HepG2 (cell line): ENCODE results near the gene MKRN2OS. TPM values are rescaled to one million over a fixed set of nuclear protein-coding genes. Genes with fewer than 3 reads are reported as not detected.
A peak's percentile ranks its signal among the peaks of the same experiment; 100 is the strongest.

Experiments
- ATAC-seq: fragments of 200-7000 bp; cut with Tn5 transposase; 3 replicates; pipeline ENCODE4 v1.9.1; 2020; ENCODE audit warnings: mild to moderate bottlenecking, moderate library complexity
- BruUV-seq: library from RNA; stranded (reverse); fragments of 400-500 nt; replicated peaks from 2 replicates; lab custom pipeline; 2021; lab: Mats Ljungman, UMichigan
- CTCF ChIA-PET: fragments of 300-600 bp; formaldehyde crosslinking; extraction: SDS; loops from one replicate; lab custom pipeline; 2021; ENCODE audit warnings: low total read pairs, inconsistent platforms, low intra/inter-chr PET ratio; lab: Yijun Ruan, JAX
- POLR2A ChIA-PET: fragments of 350-600 bp; sonication (Branson Sonifier 250); formaldehyde crosslinking; loops from one replicate; lab custom pipeline; 2020; ENCODE audit warnings: antibody characterized with exemption, inconsistent platforms; lab: Yijun Ruan, JAX
- DNase-seq: peaks from one replicate; pipeline ENCODE4 v3.0.0-alpha.2; 2015; ENCODE audit warnings: low spot score
- FAIRE-seq: peaks from 3 replicates; lab custom pipeline; 2011; peaks lifted over from hg19 to GRCh38; lab: Jason Lieb, UNC
- H2AFZ ChIP-seq: one replicate; pipeline ENCODE4 v1.6.1; 2011; ENCODE audit warnings: low read length, inconsistent platforms
- H3K27ac ChIP-seq: fragments of 300-600 bp; 3 replicates; pipeline ENCODE4 v1.8.0; 2011; ENCODE audit warnings: mixed run types, mild to moderate bottlenecking, mixed read lengths, low read length, inconsistent platforms; ENCODE audit not compliant: insufficient read depth; ENCODE audit errors: extremely low read length
- H3K27me3 ChIP-seq, 2 experiments: fragments of 200-600 bp in 1 of 2; 2 replicates in 1 of 2; 3 replicates in 1 of 2; pipeline versions ENCODE4 v1.6.0 to v1.8.0; 2011; ENCODE audit warnings: low read length in 2 of 2, mild to moderate bottlenecking in 2 of 2, moderate library complexity in 2 of 2, inconsistent platforms in 1 of 2; ENCODE audit not compliant: insufficient read depth in 2 of 2, control insufficient read depth in 1 of 2
- H3K36me3 ChIP-seq, 2 experiments: fragments of 200-600 bp in 1 of 2; replicated peaks in 1 of 2; 2 replicates in 1 of 2; 3 replicates in 1 of 2; pipeline versions ENCODE4 v1.5.1 to v1.8.0; 2011; ENCODE audit warnings: low read length in 2 of 2, inconsistent platforms in 1 of 2; ENCODE audit not compliant: insufficient read depth in 2 of 2, control insufficient read depth in 1 of 2
- H3K4me1 ChIP-seq: 2 replicates; pipeline ENCODE4 v1.5.1; 2012; ENCODE audit warnings: low read length, inconsistent platforms; ENCODE audit not compliant: insufficient read depth
- H3K4me2 ChIP-seq: 2 replicates; pipeline ENCODE4 v1.6.0; 2011; ENCODE audit warnings: low read depth, low read length, inconsistent platforms
- H3K4me3 ChIP-seq, 3 experiments: fragments of 200-600 bp in 1 of 3; sonication (generic), shearing (Covaris generic) in 1 of 3; replicated peaks in 1 of 3; 2 replicates each; pipeline ENCODE4 v1.5.1; 2011 to 2016; ENCODE audit warnings: low read length in 3 of 3, inconsistent platforms in 2 of 3, low read depth in 2 of 3, mild to moderate bottlenecking in 2 of 3, control low read depth in 1 of 3, mixed read lengths in 1 of 3; ENCODE audit not compliant: insufficient read depth in 1 of 3
- H3K79me2 ChIP-seq: one replicate; pipeline ENCODE4 v1.6.1; 2011; ENCODE audit warnings: low read length, inconsistent platforms; ENCODE audit not compliant: insufficient read depth
- H3K9ac ChIP-seq: 2 replicates; pipeline ENCODE4 v1.6.0; 2011; ENCODE audit warnings: mild to moderate bottlenecking, low read depth, low read length, inconsistent platforms; ENCODE audit not compliant: insufficient read depth
- H3K9me3 ChIP-seq: 2 replicates; pipeline ENCODE4 v1.5.1; 2012; ENCODE audit warnings: mild to moderate bottlenecking, low read length
- H4K20me1 ChIP-seq: 2 replicates; pipeline ENCODE4 v1.6.0; 2011; ENCODE audit warnings: inconsistent platforms, mild to moderate bottlenecking, low read length, moderate library complexity; ENCODE audit not compliant: insufficient read depth
- LCORL ChIP-seq, 2 experiments: fragments of 450-650 bp in 1 of 2; sonication (generic) in 1 of 2; formaldehyde crosslinking in 1 of 2; IDR thresholded peaks; 2 replicates each; pipeline versions ENCODE4 v1.5.0 to v1.6.1; 2017 to 2020; ENCODE audit warnings: antibody characterized with exemption in 1 of 2, missing genetic modification reagents in 1 of 2
- MEIS1 ChIP-seq: sonication (generic); formaldehyde crosslinking; IDR thresholded peaks from 2 replicates; pipeline ENCODE4 v1.9.0; 2021; ENCODE audit warnings: mild to moderate bottlenecking, missing genetic modification reagents, moderate library complexity, borderline replicate concordance
- MXD4 ChIP-seq: IDR thresholded peaks from 2 replicates; pipeline ENCODE4 v1.6.1; 2016; ENCODE audit warnings: mild to moderate bottlenecking, missing biosample characterization, missing genetic modification reagents
- NCOA5 ChIP-seq: sonication (generic); formaldehyde crosslinking; IDR thresholded peaks from 2 replicates; pipeline ENCODE4 v1.4.0; 2020; ENCODE audit warnings: missing genetic modification reagents
- REXO4 ChIP-seq: sonication (generic); formaldehyde crosslinking; IDR thresholded peaks from 2 replicates; pipeline ENCODE4 v1.8.0; 2022; ENCODE audit warnings: missing genetic modification reagents, mild to moderate bottlenecking, borderline replicate concordance
- SMARCE1 ChIP-seq: fragments of 450-650 bp; IDR thresholded peaks from 2 replicates; pipeline ENCODE4 v1.6.1; 2017; ENCODE audit warnings: borderline replicate concordance
- TBL1XR1 ChIP-seq: fragments of 150-350 bp; IDR thresholded peaks from 2 replicates; pipeline ENCODE4 v1.6.1; 2014; ENCODE audit warnings: borderline replicate concordance, low read length; ENCODE audit not compliant: partially characterized antibody
- ZNF276 ChIP-seq: sonication (generic); formaldehyde crosslinking; IDR thresholded peaks from 2 replicates; pipeline ENCODE4 v1.4.0; 2020; ENCODE audit warnings: mild to moderate bottlenecking, low read depth, missing genetic modification reagents
- ZNF281 ChIP-seq: sonication (generic); formaldehyde crosslinking; IDR thresholded peaks from 2 replicates; pipeline ENCODE4 v1.4.0; 2020; ENCODE audit warnings: missing genetic modification reagents, borderline replicate concordance
- ZNF335 ChIP-seq: sonication (generic); formaldehyde crosslinking; IDR thresholded peaks from 2 replicates; pipeline ENCODE4 v1.4.0; 2020; ENCODE audit warnings: missing genetic modification reagents
- ZNF75D ChIP-seq: sonication (generic); formaldehyde crosslinking; IDR thresholded peaks from 2 replicates; pipeline ENCODE4 v1.8.1; 2023; ENCODE audit warnings: missing genetic modification reagents, mild to moderate bottlenecking, borderline replicate concordance
- WGBS: methylation state at CpG from one replicate; pipeline ENCODE4 v1.1.6; 2017; ENCODE audit warnings: low lambda C conversion rate; 5-methylcytosine and 5-hydroxymethylcytosine counted together
- in situ Hi-C: cut with HindIII; loops from 2 replicates; pipeline ENCODE4 v1.10.0; 2017; ENCODE audit warnings: low pct_unique_long_range_greater_than_20kb; ENCODE audit not compliant: extremely low pct_ligation_motif_present
- intact Hi-C: fragments of 100-400 bp; cut with micrococcal nuclease; formaldehyde crosslinking; loops from one replicate; pipeline ENCODE4 v1.10.0; 2022; ENCODE audit not compliant: unreplicated experiment
- polyA plus RNA-seq, 8 experiments: library from polyadenylated mRNA; depleted of rRNA in 3 of 8; stranded (reverse) in 7 of 8; unstranded in 1 of 8; fragments of >200 nt; fragmentation: Illumina TruSeq in 4 of 8; extraction: Trizol in 4 of 8; gene quantifications; 2 replicates each; pipeline versions ENCODE4 v1.2.1 to v1.2.3, GENCODE V29; 2011 to 2016; ENCODE audit warnings: low read depth in 4 of 8, missing spikeins in 1 of 8, mixed read lengths in 1 of 8; ENCODE audit not compliant: insufficient read depth in 1 of 8
- total RNA-seq, 5 experiments: library from RNA; depleted of rRNA; stranded (reverse); fragments of >200 nt; fragmentation: Illumina TruSeq; extraction: Trizol; gene quantifications; 2 replicates each; pipeline ENCODE4 v1.2.3, GENCODE V29; 2016; ENCODE audit warnings: low read depth in 1 of 5
- TF ChIP-seq, protein P1 (sequence below): sonication (generic); formaldehyde crosslinking; IDR thresholded peaks from 2 replicates; pipeline ENCODE4 v1.8.0; 2022; ENCODE audit warnings: missing genetic modification reagents, mild to moderate bottlenecking, borderline replicate concordance

Gene MKRN2OS
- total and polyA plus RNA-seq, 2 of the 13 experiments (the other 11 are each of a cell fraction or from before 2014, with no cell fraction given): not detected

GRCh38 chr3:12559520-12559919 lies 14.2 kb upstream of the MKRN2OS start:
- DNase-seq (no peak), FAIRE-seq (no peak), ATAC-seq (no peak)
- Histone ChIP-seq H3K9ac (peak overlapping the region; percentile 94; the same call in 1 of the 2 replicates), H3K4me3 (peak overlapping the region in 2 of 3 experiments; percentile 5 to 88; a peak in 2 of 6 replicates), H3K27me3 (no peaks in the 10 kb centered on the region; a peak in 1 of 5 replicates), H3K27ac (no peak overlapping the region), H4K20me1 (peaks cover 49% of the 10 kb centered on the region), H2AFZ (no peak overlapping the region), H3K79me2 (peaks cover 72% of the 10 kb centered on the region), H3K9me3 (no peaks in the 10 kb centered on the region), H3K4me1 (peaks cover 59% of the 10 kb centered on the region), H3K36me3 (no peaks in the 10 kb centered on the region), H3K4me2 (peak overlapping the region; percentile 88)
- no TSS peak for BruUV-seq
- in situ Hi-C loops (no loop called here), intact Hi-C loops (loop anchor here (5.0 kb wide), 1 partner anchor 103 kb away; the partner anchor contains the start of gene RAF1)
- 0 out of 2 replicates have a peak, but pooled peaks have one; percentile 13 for TF ChIP-seq ZNF281 (CRISPR knock-in tag)
- TF ChIP-seq MEIS1 (CRISPR knock-in tag): no peak
- 97% methylated on average over 3 of the region's 3 CpGs for WGBS
- ChIA-PET CTCF (no interaction called here), POLR2A (no interaction called here)

- intact Hi-C loops (loop anchor here (5.0 kb wide), 1 partner anchor 104 kb away; the partner anchor contains the start of gene RAF1), in situ Hi-C loops (no loop called here)
- Histone ChIP-seq H3K9ac (peak overlapping the region; percentile 94), H3K79me2 (peaks cover 65% of the 10 kb centered on the region), H3K27me3 (no peaks in the 10 kb centered on the region; a peak in 1 of 5 replicates), H3K36me3 (no peaks in the 10 kb centered on the region), H3K4me2 (peak overlapping the region; percentile 88), H4K20me1 (peaks cover 49% of the 10 kb centered on the region), H3K27ac (peak overlapping the region; percentile 94), H2AFZ (no peak overlapping the region), H3K9me3 (no peaks in the 10 kb centered on the region), H3K4me3 (peak overlapping the region; percentile 88 to 97 (median 91)), H3K4me1 (peaks cover 59% of the 10 kb centered on the region)
- ChIA-PET POLR2A (no interaction called here), CTCF (no interaction called here)
- ATAC-seq (no peak), DNase-seq (no peak), FAIRE-seq (no peak)
- 37% methylated on average over 4 of the region's 4 CpGs for WGBS
- BruUV-seq: no TSS peak
- TF ChIP-seq REXO4 (CRISPR knock-in tag): no peak
- no peak for TF ChIP-seq ZNF276
- TF ChIP-seq, protein P1, sequence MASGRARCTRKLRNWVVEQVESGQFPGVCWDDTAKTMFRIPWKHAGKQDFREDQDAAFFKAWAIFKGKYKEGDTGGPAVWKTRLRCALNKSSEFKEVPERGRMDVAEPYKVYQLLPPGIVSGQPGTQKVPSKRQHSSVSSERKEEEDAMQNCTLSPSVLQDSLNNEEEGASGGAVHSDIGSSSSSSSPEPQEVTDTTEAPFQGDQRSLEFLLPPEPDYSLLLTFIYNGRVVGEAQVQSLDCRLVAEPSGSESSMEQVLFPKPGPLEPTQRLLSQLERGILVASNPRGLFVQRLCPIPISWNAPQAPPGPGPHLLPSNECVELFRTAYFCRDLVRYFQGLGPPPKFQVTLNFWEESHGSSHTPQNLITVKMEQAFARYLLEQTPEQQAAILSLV (CRISPR knock-in tag): no peak
- no peak for TF ChIP-seq NCOA5 (CRISPR knock-in tag)
- TF ChIP-seq MXD4 (CRISPR knock-in tag): no peak
- TF ChIP-seq TBL1XR1: no peak
- no peak for TF ChIP-seq SMARCE1
- no peak for TF ChIP-seq ZNF75D
- no peak for TF ChIP-seq ZNF335 (CRISPR knock-in tag)
- TF ChIP-seq LCORL (IDR thresholded peaks at IDR 0.05): no peak
- TF ChIP-seq LCORL (CRISPR knock-in tag; IDR thresholded peaks at IDR 0.05): no peak
Observed at GRCh38 chr3:12558706-12559105, 13.4 kb upstream of the MKRN2OS start.
